PC-3 (cell line): ENCODE measurements around the gene FGF11. TPM values are rescaled to one million over a fixed set of nuclear protein-coding genes. Genes with fewer than 3 reads are reported as not detected.

Source experiments
- ATAC-seq: fragments of 200-7000 bp; cut with Tn5 transposase; 2 replicates; pipeline ENCODE4 v1.9.1; 2020; ENCODE audit warnings: mild to moderate bottlenecking, moderate library complexity
- BruUV-seq: library from RNA; stranded (reverse); fragments of 400-500 nt; replicated peaks from 2 replicates; lab custom pipeline; 2021; lab: Mats Ljungman, UMichigan
- CTCF ChIA-PET: fragments of 300-600 bp; sonication (Branson Sonifier 250); formaldehyde crosslinking; loops from one replicate; lab custom pipeline; 2022; ENCODE audit warnings: antibody characterized with exemption; lab: Charles Lee
- POLR2A ChIA-PET: fragments of 300-600 bp; sonication (Branson Sonifier 250); formaldehyde crosslinking; loops from one replicate; lab custom pipeline; 2022; ENCODE audit warnings: antibody characterized with exemption; ENCODE audit not compliant: unreplicated experiment; lab: Charles Lee
- DNase-seq: peaks from one replicate; pipeline ENCODE4 v3.0.0-alpha.2; 2015
- H2AFZ ChIP-seq: fragments of 300-600 bp; sonication (generic); 2 replicates; pipeline ENCODE4 v1.6.0; 2016; ENCODE audit warnings: antibody characterized with exemption, low read length
- H3F3A ChIP-seq: fragments of 300-600 bp; sonication (generic); one replicate; pipeline ENCODE4 v1.6.0; 2017; ENCODE audit warnings: antibody characterized with exemption, low read length, control low read depth, mild to moderate bottlenecking; ENCODE audit not compliant: unreplicated experiment
- H3K27ac ChIP-seq: fragments of 300-600 bp; sonication (generic); 2 replicates; pipeline ENCODE4 v1.5.1; 2016; ENCODE audit warnings: mild to moderate bottlenecking, low read length
- H3K27me3 ChIP-seq: fragments of 300-600 bp; sonication (generic); 2 replicates; pipeline ENCODE4 v1.6.1; 2016; ENCODE audit warnings: low read length, mixed read lengths
- H3K36me3 ChIP-seq: fragments of 300-600 bp; sonication (generic); 2 replicates; pipeline ENCODE4 v1.6.1; 2016; ENCODE audit warnings: low read depth, mixed run types, low read length, mixed read lengths
- H3K4me1 ChIP-seq: fragments of 300-600 bp; sonication (generic); 2 replicates; pipeline ENCODE4 v1.5.1; 2016; ENCODE audit warnings: low read length; ENCODE audit not compliant: insufficient read depth
- H3K4me2 ChIP-seq: fragments of 300-600 bp; sonication (generic); 2 replicates; pipeline ENCODE4 v1.6.0; 2016; ENCODE audit warnings: low read length
- H3K4me3 ChIP-seq: fragments of 300-600 bp; sonication (generic); 2 replicates; pipeline ENCODE4 v1.5.1; 2016; ENCODE audit warnings: mild to moderate bottlenecking, low read length, mixed read lengths
- H3K79me2 ChIP-seq: fragments of 300-600 bp; sonication (generic); 2 replicates; pipeline ENCODE4 v1.6.1; 2017; ENCODE audit warnings: low read length, mixed read lengths
- H3K9ac ChIP-seq: fragments of 300-600 bp; sonication (generic); 2 replicates; pipeline ENCODE4 v1.6.0; 2016; ENCODE audit warnings: mild to moderate bottlenecking, low read length
- H3K9me2 ChIP-seq: fragments of 300-600 bp; sonication (generic); replicated peaks from 2 replicates; pipeline ENCODE4 v1.6.1; 2016; ENCODE audit warnings: mixed run types, low read length, mixed read lengths
- H3K9me3 ChIP-seq: fragments of 300-600 bp; sonication (generic); 2 replicates; pipeline ENCODE4 v1.6.1; 2016; ENCODE audit warnings: low read length, mixed read lengths
- H4K20me1 ChIP-seq: fragments of 300-600 bp; sonication (generic); 2 replicates; pipeline ENCODE4 v1.6.1; 2016; ENCODE audit warnings: low read length, mixed read lengths
- EZH2 ChIP-seq: fragments of 300-600 bp; sonication (generic); IDR thresholded peaks from one replicate; pipeline ENCODE4 v1.6.1; 2017; ENCODE audit warnings: antibody characterized with exemption, mild to moderate bottlenecking, low read length; ENCODE audit not compliant: unreplicated experiment
- EZH2phosphoT487 ChIP-seq: fragments of 300-600 bp; sonication (generic); IDR thresholded peaks from 2 replicates; pipeline ENCODE4 v1.6.1; 2018; ENCODE audit warnings: mild to moderate bottlenecking, antibody characterized with exemption, low read length, borderline replicate concordance
- intact Hi-C: fragments of 100-400 bp; cut with micrococcal nuclease; formaldehyde crosslinking; loops from 2 replicates; pipeline ENCODE4 v1.9.0; 2023
- total RNA-seq: library from RNA; depleted of rRNA; stranded (reverse); fragments of >200 nt; gene quantifications from 2 replicates; pipeline ENCODE4 v1.2.3, GENCODE V29; 2014
- TF ChIP-seq, protein P1 (sequence below): fragments of 300-600 bp; sonication (generic); conservative IDR thresholded peaks from 2 replicates; pipeline ENCODE4 v1.5.1; 2017; ENCODE audit warnings: antibody characterized with exemption, low read depth, mild to moderate bottlenecking, low read length

FGF11 gene
- total RNA-seq, 1 experiment from 2014 or later, result 0.69 TPM

DNA sequence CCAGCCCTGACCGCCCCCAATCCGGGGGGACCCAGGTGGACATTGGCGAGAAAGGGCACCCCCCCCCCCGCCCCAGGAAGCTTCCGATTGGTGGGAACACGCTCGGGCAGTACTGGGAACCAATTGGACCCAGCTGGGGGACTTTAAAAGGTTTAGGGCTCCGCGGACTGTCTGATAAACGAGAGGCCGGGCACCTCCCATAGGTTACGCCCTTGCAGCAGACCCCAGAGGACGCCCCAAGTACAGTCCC lies 35.7 kb upstream of the FGF11 start:
- peaks cover 9% of the 10 kb centered on the region for H3K4me1 ChIP-seq
- H3K9ac ChIP-seq, result peak overlapping the region; percentile 73
- DNase-seq (no peak), ATAC-seq (peak; percentile 52)
- no peaks in the 10 kb centered on the region for H3K9me3 ChIP-seq
- H3K4me3 ChIP-seq, result peak overlapping the region; percentile 85
- peaks cover 6% of the 10 kb centered on the region; the same call in 1 of the 2 replicates for H3K79me2 ChIP-seq
- no peaks in the 10 kb centered on the region for H3K27me3 ChIP-seq
- no peaks in the 10 kb centered on the region for H3K36me3 ChIP-seq
- 0 out of 2 replicates have a peak overlapping the region, but pooled peaks have one; percentile 13 for H3K27ac ChIP-seq
- intact Hi-C loops, result no loop called here
- no peaks in the 10 kb centered on the region for H3K9me2 ChIP-seq
- ChIA-PET POLR2A (interaction anchor here (0.5 to 0.7 kb wide), 4 partner anchors 9 to 1935 kb away, joined by 3 to 5 read pairs (median 4); partner anchors contain the start of genes DHX33 and PLSCR3), CTCF (interaction anchor here (0.8 to 1.2 kb wide), 4 partner anchors 10 to 184 kb away, joined by 3 to 6 read pairs (median 5); partner anchors contain the start of genes ACADVL, DLG4 and PLSCR3)
- no peaks in the 10 kb centered on the region for H3F3A ChIP-seq
- no TSS peak for BruUV-seq
- no peaks in the 10 kb centered on the region for H4K20me1 ChIP-seq
- TF ChIP-seq EZH2 (no peak), EZH2phosphoT487 (no peak)
- TF ChIP-seq, protein P1, sequence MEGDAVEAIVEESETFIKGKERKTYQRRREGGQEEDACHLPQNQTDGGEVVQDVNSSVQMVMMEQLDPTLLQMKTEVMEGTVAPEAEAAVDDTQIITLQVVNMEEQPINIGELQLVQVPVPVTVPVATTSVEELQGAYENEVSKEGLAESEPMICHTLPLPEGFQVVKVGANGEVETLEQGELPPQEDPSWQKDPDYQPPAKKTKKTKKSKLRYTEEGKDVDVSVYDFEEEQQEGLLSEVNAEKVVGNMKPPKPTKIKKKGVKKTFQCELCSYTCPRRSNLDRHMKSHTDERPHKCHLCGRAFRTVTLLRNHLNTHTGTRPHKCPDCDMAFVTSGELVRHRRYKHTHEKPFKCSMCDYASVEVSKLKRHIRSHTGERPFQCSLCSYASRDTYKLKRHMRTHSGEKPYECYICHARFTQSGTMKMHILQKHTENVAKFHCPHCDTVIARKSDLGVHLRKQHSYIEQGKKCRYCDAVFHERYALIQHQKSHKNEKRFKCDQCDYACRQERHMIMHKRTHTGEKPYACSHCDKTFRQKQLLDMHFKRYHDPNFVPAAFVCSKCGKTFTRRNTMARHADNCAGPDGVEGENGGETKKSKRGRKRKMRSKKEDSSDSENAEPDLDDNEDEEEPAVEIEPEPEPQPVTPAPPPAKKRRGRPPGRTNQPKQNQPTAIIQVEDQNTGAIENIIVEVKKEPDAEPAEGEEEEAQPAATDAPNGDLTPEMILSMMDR, result no peak
- peak overlapping the region; percentile 92 for H3K4me2 ChIP-seq
- peak overlapping the region; percentile 80 for H2AFZ ChIP-seq

DNA sequence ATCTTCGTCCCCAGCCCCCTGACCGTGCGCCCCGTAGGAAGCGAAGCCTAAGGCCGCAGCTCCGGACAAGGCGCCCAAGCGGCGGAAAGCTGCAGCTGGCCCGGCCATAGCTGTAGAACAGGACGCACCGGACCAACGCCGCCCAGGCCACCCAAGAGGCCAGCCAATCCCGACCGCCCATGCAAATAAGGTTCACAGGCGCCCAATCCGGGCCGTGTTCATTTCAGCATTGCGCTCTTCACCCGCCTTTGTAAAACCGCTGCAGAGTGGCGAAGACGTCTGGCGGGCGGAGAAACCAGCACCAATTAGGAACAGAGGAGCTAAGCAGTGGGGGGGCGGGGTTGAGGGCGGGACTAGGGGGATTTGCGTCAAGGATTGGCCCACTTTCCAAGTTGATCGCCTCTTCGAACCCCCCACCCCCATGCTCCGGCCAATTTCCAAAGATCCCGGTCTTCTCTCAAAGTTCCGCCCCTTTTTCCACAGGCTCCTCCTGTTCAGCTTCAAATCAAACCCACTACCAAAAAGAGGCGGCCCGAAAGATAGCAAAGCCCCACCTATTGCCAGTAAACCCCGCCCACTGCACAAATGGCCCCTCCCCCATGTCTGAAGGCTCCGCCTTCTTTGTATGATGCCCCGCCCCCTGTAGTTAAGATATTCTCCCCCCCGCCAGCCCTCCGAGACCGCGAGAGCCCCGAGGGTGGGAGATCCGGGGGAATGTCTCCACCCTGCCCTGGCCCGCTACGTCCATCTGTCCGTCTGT lies 35.2 kb upstream of the FGF11 start, which contains the start of gene TMEM256:
Gene TMEM256 (minus strand): TSS at position 121 of the 760 bp plus-strand sequence. CDS start 13 bp downstream, at position 108.
- peak within 1 kb of the TSS; percentile 80 for H2AFZ ChIP-seq
- CTCF ChIA-PET, result interaction anchor here (0.8 to 1.2 kb wide), 5 partner anchors 10 to 284 kb away, joined by 3 to 6 read pairs (median 4); partner anchors contain the start of genes ACADVL, DLG4 and PLSCR3
- H3K9me2 ChIP-seq, result no peaks in the 10 kb centered on the region
- H3K27ac ChIP-seq, result 0 out of 2 replicates have a peak within 1 kb of the TSS, but pooled peaks have one; percentile 13
- H3K4me3 ChIP-seq, result peak within 1 kb of the TSS; percentile 85
- no TSS peak for BruUV-seq
- no peaks in the 10 kb centered on the region for H3F3A ChIP-seq
- H3K9me3 ChIP-seq, result no peaks in the 10 kb centered on the region
- H3K36me3 ChIP-seq, result no peaks in the 10 kb centered on the region
- peaks cover 6% of the 10 kb centered on the region; the same call in 1 of the 2 replicates for H3K79me2 ChIP-seq
- TF ChIP-seq, protein P1, result no peak
- TF ChIP-seq EZH2phosphoT487, result no peak
- no peak for TF ChIP-seq EZH2
- POLR2A ChIA-PET, result interaction anchor here (0.5 to 0.7 kb wide), 5 partner anchors 10 to 1935 kb away, joined by 3 to 5 read pairs (median 3); partner anchors contain the start of genes DHX33 and PLSCR3
- ATAC-seq (peak; percentile 87), DNase-seq (peak; percentile 97)
- peak within 1 kb of the TSS; percentile 73 for H3K9ac ChIP-seq
- intact Hi-C loops, result loop anchor here (1.0 kb wide), 2 partner anchors 10 to 31 kb away; partner anchors contain the start of genes PLSCR3 and TMEM102
- no peaks in the 10 kb centered on the region for H4K20me1 ChIP-seq
- peak within 1 kb of the TSS; percentile 93 for H3K4me2 ChIP-seq
- no peaks in the 10 kb centered on the region for H3K27me3 ChIP-seq
- peaks cover 9% of the 10 kb centered on the region for H3K4me1 ChIP-seq
